NB4 (cell line): Measurements from ENCODE around the gene STAB2.

Experiments
- MYC ChIP-seq: IDR thresholded peaks from 2 replicates; pipeline ENCODE4 v1.6.1; 2011; ENCODE audit warnings: low read depth, low read length
- POLR2A ChIP-seq: IDR thresholded peaks from 2 replicates; pipeline ENCODE4 v1.6.1; 2011; ENCODE audit warnings: mild to moderate bottlenecking; ENCODE audit not compliant: insufficient read length; ENCODE audit errors: extremely low read depth
- TF ChIP-seq, protein P1 (sequence below): IDR thresholded peaks from one replicate; pipeline ENCODE4 v1.5.1; 2012; ENCODE audit warnings: low read depth, low read length

GRCh38 chr12:103758310-103759089 is 171.4 kb downstream of the STAB2 start:
- TF ChIP-seq, protein P1, sequence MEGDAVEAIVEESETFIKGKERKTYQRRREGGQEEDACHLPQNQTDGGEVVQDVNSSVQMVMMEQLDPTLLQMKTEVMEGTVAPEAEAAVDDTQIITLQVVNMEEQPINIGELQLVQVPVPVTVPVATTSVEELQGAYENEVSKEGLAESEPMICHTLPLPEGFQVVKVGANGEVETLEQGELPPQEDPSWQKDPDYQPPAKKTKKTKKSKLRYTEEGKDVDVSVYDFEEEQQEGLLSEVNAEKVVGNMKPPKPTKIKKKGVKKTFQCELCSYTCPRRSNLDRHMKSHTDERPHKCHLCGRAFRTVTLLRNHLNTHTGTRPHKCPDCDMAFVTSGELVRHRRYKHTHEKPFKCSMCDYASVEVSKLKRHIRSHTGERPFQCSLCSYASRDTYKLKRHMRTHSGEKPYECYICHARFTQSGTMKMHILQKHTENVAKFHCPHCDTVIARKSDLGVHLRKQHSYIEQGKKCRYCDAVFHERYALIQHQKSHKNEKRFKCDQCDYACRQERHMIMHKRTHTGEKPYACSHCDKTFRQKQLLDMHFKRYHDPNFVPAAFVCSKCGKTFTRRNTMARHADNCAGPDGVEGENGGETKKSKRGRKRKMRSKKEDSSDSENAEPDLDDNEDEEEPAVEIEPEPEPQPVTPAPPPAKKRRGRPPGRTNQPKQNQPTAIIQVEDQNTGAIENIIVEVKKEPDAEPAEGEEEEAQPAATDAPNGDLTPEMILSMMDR, result no peak
- TF ChIP-seq POLR2A (no peak), MYC (no peak)
